Lower leg skin (tissue), 4 donors: ENCODE data around the gene TTC34. TPM values are rescaled to one million over a fixed set of nuclear protein-coding genes. Genes with fewer than 3 reads are reported as not detected.

Experiments
- DNase-seq, 2 donors: peaks; one replicate each; pipeline ENCODE4 v3.0.0-alpha.2; 2019; ENCODE audit warnings: low spot score in 2 of 2
- H3K4me3 ChIP-seq: fragments of 200-600 bp; sonication (generic); 2 replicates; pipeline ENCODE4 v1.5.1; 2017; ENCODE audit warnings: mild to moderate bottlenecking, low read depth; ENCODE audit not compliant: poor library complexity, severe bottlenecking
- POLR2A ChIP-seq, 2 donors: fragments of 450-650 bp; IDR thresholded peaks; one replicate each; pipeline ENCODE4 v1.6.1; 2016 to 2017; ENCODE audit warnings: antibody characterized with exemption in 2 of 2, mild to moderate bottlenecking in 1 of 2, moderate library complexity in 1 of 2
- WGBS, 2 donors: methylation state at CpG; one replicate each; pipeline ENCODE4 v1.1.5; 2018; 5-methylcytosine and 5-hydroxymethylcytosine counted together
- intact Hi-C: fragments of 100-400 bp; cut with DNase I; formaldehyde crosslinking; loops from one replicate; pipeline ENCODE4 v1.15.0; 2023; ENCODE audit warnings: low total_unique reads
- total RNA-seq, 4 donors: library from RNA; depleted of rRNA; stranded (reverse); fragments of >200 nt; gene quantifications; one replicate each; pipeline ENCODE4 v1.1.0, GENCODE V29; 2016
- TF ChIP-seq, protein P1 (sequence below), 3 donors: fragments of 450-650 bp; IDR thresholded peaks; one replicate each; pipeline ENCODE4 v1.5.1; 2016; ENCODE audit warnings: antibody characterized with exemption in 3 of 3, mild to moderate bottlenecking in 3 of 3, moderate library complexity in 2 of 3

TTC34 gene
- total RNA-seq, 4 donors from 2014 or later: 0.07 to 0.23 (median 0.17) TPM

GRCh38 chr1:2808831-2809605, 7.5 kb upstream of the TTC34 start:
- no peak overlapping the region for H3K4me3 ChIP-seq
- 72 to 73% methylated on average over 21 to 22 of the region's 34 CpGs for WGBS, 2 donors
- no peak for DNase-seq
- TF ChIP-seq, protein P1, sequence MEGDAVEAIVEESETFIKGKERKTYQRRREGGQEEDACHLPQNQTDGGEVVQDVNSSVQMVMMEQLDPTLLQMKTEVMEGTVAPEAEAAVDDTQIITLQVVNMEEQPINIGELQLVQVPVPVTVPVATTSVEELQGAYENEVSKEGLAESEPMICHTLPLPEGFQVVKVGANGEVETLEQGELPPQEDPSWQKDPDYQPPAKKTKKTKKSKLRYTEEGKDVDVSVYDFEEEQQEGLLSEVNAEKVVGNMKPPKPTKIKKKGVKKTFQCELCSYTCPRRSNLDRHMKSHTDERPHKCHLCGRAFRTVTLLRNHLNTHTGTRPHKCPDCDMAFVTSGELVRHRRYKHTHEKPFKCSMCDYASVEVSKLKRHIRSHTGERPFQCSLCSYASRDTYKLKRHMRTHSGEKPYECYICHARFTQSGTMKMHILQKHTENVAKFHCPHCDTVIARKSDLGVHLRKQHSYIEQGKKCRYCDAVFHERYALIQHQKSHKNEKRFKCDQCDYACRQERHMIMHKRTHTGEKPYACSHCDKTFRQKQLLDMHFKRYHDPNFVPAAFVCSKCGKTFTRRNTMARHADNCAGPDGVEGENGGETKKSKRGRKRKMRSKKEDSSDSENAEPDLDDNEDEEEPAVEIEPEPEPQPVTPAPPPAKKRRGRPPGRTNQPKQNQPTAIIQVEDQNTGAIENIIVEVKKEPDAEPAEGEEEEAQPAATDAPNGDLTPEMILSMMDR (IDR thresholded peaks at IDR 0.05): no peak
- TF ChIP-seq POLR2A (IDR thresholded peaks at IDR 0.05): no peak
- intact Hi-C loops: no loop called here

GRCh38 chr1:2808386-2808705, 6.9 kb upstream of the TTC34 start:
- WGBS, 2 donors: 49 to 64% methylated on average over 4 to 9 of the region's 10 CpGs
- intact Hi-C loops: no loop called here
- DNase-seq: no peak
- TF ChIP-seq, protein P1 (IDR thresholded peaks at IDR 0.05): no peak
- no peak for TF ChIP-seq POLR2A (IDR thresholded peaks at IDR 0.05)
- H3K4me3 ChIP-seq: no peak overlapping the region

- intact Hi-C loops: no loop called here
- no peak for TF ChIP-seq POLR2A (IDR thresholded peaks at IDR 0.05)
- TF ChIP-seq, protein P1 (IDR thresholded peaks at IDR 0.05): no peak
- no peak overlapping the region for H3K4me3 ChIP-seq
- WGBS, 2 donors: 55 to 66% methylated on average over 30 of the region's 30 CpGs
- DNase-seq: no peak
Observed at GRCh38 chr1:2807678-2808385, 6.3 kb upstream of the TTC34 start.

DNA sequence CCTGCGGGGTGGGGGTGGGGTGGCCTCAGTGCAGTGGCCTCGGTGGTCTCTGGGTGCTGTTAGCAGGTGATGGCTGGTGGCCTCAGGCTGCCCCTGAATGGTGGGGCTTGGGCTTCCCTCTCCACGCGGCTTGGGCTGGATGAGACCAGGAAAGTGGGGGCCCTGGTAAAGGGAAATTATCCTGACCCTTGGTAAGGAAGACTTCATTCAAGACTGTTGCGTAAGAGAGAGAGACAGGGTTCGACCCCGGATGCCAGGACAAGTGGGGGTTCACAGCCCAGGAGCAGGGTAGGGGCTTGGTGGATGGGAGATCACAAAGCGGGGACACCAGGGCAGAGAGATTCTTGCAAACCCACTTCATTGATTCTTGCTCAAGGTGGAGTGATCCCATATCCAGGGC, 5.5 kb upstream of the TTC34 start:
- H3K4me3 ChIP-seq: no peak overlapping the region
- DNase-seq: no peak
- intact Hi-C loops: no loop called here
- WGBS, 2 donors: 65 to 78% methylated on average over 8 of the region's 8 CpGs
- TF ChIP-seq POLR2A (IDR thresholded peaks at IDR 0.05): no peak
- TF ChIP-seq, protein P1 (IDR thresholded peaks at IDR 0.05): no peak

GRCh38 chr1:2806591-2806990, 5.1 kb upstream of the TTC34 start:
- no peak for TF ChIP-seq POLR2A (IDR thresholded peaks at IDR 0.05)
- TF ChIP-seq, protein P1 (IDR thresholded peaks at IDR 0.05): no peak
- intact Hi-C loops: no loop called here

More at GRCh38 chr1:2806591-2806990, 5.1 kb upstream of the TTC34 start:
- no peak overlapping the region for H3K4me3 ChIP-seq
- 62 to 63% methylated on average over 15 of the region's 15 CpGs for WGBS, 2 donors
- no peak for DNase-seq
